Measurements from ENCODE around the gene PERM1. TPM values are rescaled to one million over a fixed set of nuclear protein-coding genes. Genes with fewer than 3 reads are reported as not detected.

The PERM1 gene
- polyA plus RNA-seq, 1 donor (not counting 4 experiments of a cell fraction or from before 2014, with no cell fraction given), result not detected

GRCh38 chr1:981491-981954, 370 bp downstream of the PERM1 start:
- Histone ChIP-seq H3K4me1 (ENCODE audit: control insufficient read depth, extremely low read depth, insufficient read depth, low read length) (no peaks in the 10 kb centered on the region), H3K4me3 (ENCODE audit: control insufficient read depth in 2 of 3, extremely low read depth in 1 of 3, insufficient read depth in 2 of 3, low read depth in 1 of 3, low read length in 3 of 3) (no peak overlapping the region), H3K4me2 (ENCODE audit: control insufficient read depth, extremely low read depth, insufficient read depth, low read depth, low read length) (no peak overlapping the region), H2AFZ (ENCODE audit: control insufficient read depth, low read length) (no peak overlapping the region), H3K9me1 (ENCODE audit: control insufficient read depth, extremely low read depth, insufficient read depth, low read length) (no peaks in the 10 kb centered on the region), H4K20me1 (ENCODE audit: control insufficient read depth, extremely low read depth, insufficient read depth, low read length) (no peaks in the 10 kb centered on the region), H3K79me2 (ENCODE audit: control insufficient read depth, insufficient read depth, low read length) (no peaks in the 10 kb centered on the region), H3K27me3 (ENCODE audit: control insufficient read depth, extremely low read depth, insufficient read depth, low read length) (peaks cover 51% of the 10 kb centered on the region), H3K9me3 (ENCODE audit: control insufficient read depth, low read depth, low read length) (no peaks in the 10 kb centered on the region), H3K27ac (ENCODE audit: control insufficient read depth, insufficient read depth, low read length) (no peak overlapping the region), H3K9ac (ENCODE audit: control insufficient read depth, extremely low read depth, insufficient read depth, low read length) (no peak overlapping the region), H3K36me3 (ENCODE audit: control insufficient read depth in 2 of 2, extremely low read depth in 1 of 2, insufficient read depth in 2 of 2, low read length in 2 of 2) (no peaks in the 10 kb centered on the region)
- dilution Hi-C loops (cut with MboI; ENCODE audit: extremely low pct_ligation_motif_present, low sequenced_read_pairs), result no loop called here
- TF ChIP-seq EZH2 (IDR thresholded peaks at IDR 0.05; ENCODE audit: low read length), result no peak
- DNase-seq (ENCODE audit: low read depth, low spot score) (no peak), FAIRE-seq (no peak)

GRCh38 chr1:980602-981395, 1.1 kb downstream of the PERM1 start:
- Histone ChIP-seq H3K9me1 (ENCODE audit: control insufficient read depth, extremely low read depth, insufficient read depth, low read length) (no peaks in the 10 kb centered on the region), H3K9me3 (ENCODE audit: control insufficient read depth, low read depth, low read length) (no peaks in the 10 kb centered on the region), H4K20me1 (ENCODE audit: control insufficient read depth, extremely low read depth, insufficient read depth, low read length) (no peaks in the 10 kb centered on the region), H3K4me3 (ENCODE audit: control insufficient read depth in 2 of 3, extremely low read depth in 1 of 3, insufficient read depth in 2 of 3, low read depth in 1 of 3, low read length in 3 of 3) (no peak overlapping the region), H3K27ac (ENCODE audit: control insufficient read depth, insufficient read depth, low read length) (no peak overlapping the region), H3K9ac (ENCODE audit: control insufficient read depth, extremely low read depth, insufficient read depth, low read length) (no peak overlapping the region), H3K79me2 (ENCODE audit: control insufficient read depth, insufficient read depth, low read length) (no peaks in the 10 kb centered on the region), H3K4me1 (ENCODE audit: control insufficient read depth, extremely low read depth, insufficient read depth, low read length) (peaks cover 4% of the 10 kb centered on the region), H3K36me3 (ENCODE audit: control insufficient read depth in 2 of 2, extremely low read depth in 1 of 2, insufficient read depth in 2 of 2, low read length in 2 of 2) (no peaks in the 10 kb centered on the region), H2AFZ (ENCODE audit: control insufficient read depth, low read length) (no peak overlapping the region), H3K27me3 (ENCODE audit: control insufficient read depth, extremely low read depth, insufficient read depth, low read length) (peaks cover 50% of the 10 kb centered on the region), H3K4me2 (ENCODE audit: control insufficient read depth, extremely low read depth, insufficient read depth, low read depth, low read length) (no peak overlapping the region)
- TF ChIP-seq, protein P1, sequence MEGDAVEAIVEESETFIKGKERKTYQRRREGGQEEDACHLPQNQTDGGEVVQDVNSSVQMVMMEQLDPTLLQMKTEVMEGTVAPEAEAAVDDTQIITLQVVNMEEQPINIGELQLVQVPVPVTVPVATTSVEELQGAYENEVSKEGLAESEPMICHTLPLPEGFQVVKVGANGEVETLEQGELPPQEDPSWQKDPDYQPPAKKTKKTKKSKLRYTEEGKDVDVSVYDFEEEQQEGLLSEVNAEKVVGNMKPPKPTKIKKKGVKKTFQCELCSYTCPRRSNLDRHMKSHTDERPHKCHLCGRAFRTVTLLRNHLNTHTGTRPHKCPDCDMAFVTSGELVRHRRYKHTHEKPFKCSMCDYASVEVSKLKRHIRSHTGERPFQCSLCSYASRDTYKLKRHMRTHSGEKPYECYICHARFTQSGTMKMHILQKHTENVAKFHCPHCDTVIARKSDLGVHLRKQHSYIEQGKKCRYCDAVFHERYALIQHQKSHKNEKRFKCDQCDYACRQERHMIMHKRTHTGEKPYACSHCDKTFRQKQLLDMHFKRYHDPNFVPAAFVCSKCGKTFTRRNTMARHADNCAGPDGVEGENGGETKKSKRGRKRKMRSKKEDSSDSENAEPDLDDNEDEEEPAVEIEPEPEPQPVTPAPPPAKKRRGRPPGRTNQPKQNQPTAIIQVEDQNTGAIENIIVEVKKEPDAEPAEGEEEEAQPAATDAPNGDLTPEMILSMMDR (optimal IDR thresholded peaks at IDR 0.05 in 1 of 3, IDR thresholded peaks at IDR 0.05 in 1 of 3, conservative IDR thresholded peaks at IDR 0.05 in 1 of 3; ENCODE audit: extremely low read depth in 1 of 3, insufficient read depth in 2 of 3, low read length in 3 of 3), result no peak
- dilution Hi-C loops (cut with MboI; ENCODE audit: extremely low pct_ligation_motif_present, low sequenced_read_pairs), result no loop called here
- DNase-seq (ENCODE audit: low read depth, low spot score) (no peak), FAIRE-seq (no peak)

All from keratinocyte (primary cell).